Colonic mucosa (tissue), 4 donors: Measurements from ENCODE around the gene KIAA1549. TPM values are rescaled to one million over a fixed set of nuclear protein-coding genes. Genes with fewer than 3 reads are reported as not detected.

Source experiments
- DNase-seq: peaks from one replicate; pipeline ENCODE4 v3.0.0-alpha.2; 2020
- H3K27ac ChIP-seq: fragments of 200-600 bp; one replicate; pipeline ENCODE4 v1.8.0; 2021
- H3K27me3 ChIP-seq: fragments of 200-600 bp; one replicate; pipeline ENCODE4 v1.8.0; 2021
- H3K36me3 ChIP-seq: fragments of 200-600 bp; one replicate; pipeline ENCODE4 v1.8.0; 2021
- H3K4me1 ChIP-seq: fragments of 200-600 bp; one replicate; pipeline ENCODE4 v1.8.0; 2021; ENCODE audit warnings: mild to moderate bottlenecking
- H3K4me3 ChIP-seq: fragments of 200-600 bp; one replicate; pipeline ENCODE4 v1.8.0; 2021
- H3K9ac ChIP-seq, 2 donors: one replicate each; pipeline ENCODE4 v1.7.0; 2013; ENCODE audit warnings: control low read depth in 2 of 2, low read depth in 2 of 2, low read length in 2 of 2
- H3K9me3 ChIP-seq: fragments of 200-600 bp; one replicate; pipeline ENCODE4 v1.8.0; 2021
- CTCF ChIP-seq: fragments of 200-600 bp; IDR thresholded peaks from one replicate; pipeline ENCODE4 v1.8.0; 2022; ENCODE audit warnings: antibody characterized with exemption, mild to moderate bottlenecking
- intact Hi-C: fragments of 100-400 bp; cut with DNase I; formaldehyde crosslinking; loops from one replicate; pipeline ENCODE4 v1.14.1; 2022
- total RNA-seq, 2 donors: library from RNA; stranded (reverse); fragmentation: NEBNext Ultra II Directional in 1 of 2; extraction: Animal tissue kit (Norgen Biotek cat#: 25700) in 1 of 2; gene quantifications; one replicate each; pipeline ENCODE4 v1.2.1, GENCODE V29; 2021
- donor health status: healthy.
- donor health status: DM: no; HTN: no; CAD: no.
- donor health status: DM: no; HTN: no; CAD: no.

KIAA1549 gene
- total RNA-seq, 2 donors from 2014 or later = 2.9 to 3.5 TPM

GRCh38 chr7:138869353-138869752, 111.8 kb downstream of the KIAA1549 start:
- no peak overlapping the region for H3K4me3 ChIP-seq
- no peaks in the 10 kb centered on the region for H3K27me3 ChIP-seq
- DNase-seq = no peak
- no peaks in the 10 kb centered on the region for H3K36me3 ChIP-seq
- no peaks in the 10 kb centered on the region for H3K4me1 ChIP-seq
- intact Hi-C loops = no loop called here
- TF ChIP-seq CTCF = no peak
- H3K27ac ChIP-seq = no peak overlapping the region
- H3K9me3 ChIP-seq = no peaks in the 10 kb centered on the region
- H3K9ac ChIP-seq = no peak overlapping the region

- H3K27ac ChIP-seq = no peak overlapping the region
- no peak for DNase-seq
- no peaks in the 10 kb centered on the region for H3K36me3 ChIP-seq
- intact Hi-C loops = no loop called here
- H3K27me3 ChIP-seq = no peaks in the 10 kb centered on the region
- no peaks in the 10 kb centered on the region for H3K4me1 ChIP-seq
- TF ChIP-seq CTCF = no peak
- H3K4me3 ChIP-seq = no peak overlapping the region
- H3K9me3 ChIP-seq = no peaks in the 10 kb centered on the region
- H3K9ac ChIP-seq = no peak overlapping the region
Observed at GRCh38 chr7:138868711-138869110, 112.5 kb downstream of the KIAA1549 start.

- H3K9ac ChIP-seq = no peak overlapping the region
- H3K4me3 ChIP-seq = no peak overlapping the region
- H3K4me1 ChIP-seq = no peaks in the 10 kb centered on the region
- no peaks in the 10 kb centered on the region for H3K27me3 ChIP-seq
- H3K9me3 ChIP-seq = no peaks in the 10 kb centered on the region
- DNase-seq = no peak
- H3K27ac ChIP-seq = no peak overlapping the region
- no peaks in the 10 kb centered on the region for H3K36me3 ChIP-seq
- no peak for TF ChIP-seq CTCF
- intact Hi-C loops = no loop called here
Observed at GRCh38 chr7:138867744-138868143, 113.4 kb downstream of the KIAA1549 start.

GRCh38 chr7:138866353-138866752, 114.8 kb downstream of the KIAA1549 start:
- Histone ChIP-seq H3K36me3 (no peaks in the 10 kb centered on the region), H3K4me1 (no peaks in the 10 kb centered on the region), H3K9ac (no peak overlapping the region), H3K4me3 (no peak overlapping the region), H3K27ac (no peak overlapping the region), H3K27me3 (no peaks in the 10 kb centered on the region), H3K9me3 (no peaks in the 10 kb centered on the region)
- TF ChIP-seq CTCF = no peak
- intact Hi-C loops = no loop called here
- DNase-seq = no peak

- Histone ChIP-seq H3K27me3 (no peaks in the 10 kb centered on the region), H3K9ac (no peak overlapping the region), H3K27ac (no peak overlapping the region), H3K36me3 (no peaks in the 10 kb centered on the region), H3K4me1 (no peaks in the 10 kb centered on the region), H3K9me3 (no peaks in the 10 kb centered on the region), H3K4me3 (no peak overlapping the region)
- intact Hi-C loops = no loop called here
- no peak for TF ChIP-seq CTCF
- no peak for DNase-seq
Observed at GRCh38 chr7:138865843-138866242, 115.3 kb downstream of the KIAA1549 start.

- H3K9ac ChIP-seq = no peak overlapping the region
- no peaks in the 10 kb centered on the region for H3K9me3 ChIP-seq
- no peaks in the 10 kb centered on the region for H3K27me3 ChIP-seq
- H3K4me1 ChIP-seq = no peaks in the 10 kb centered on the region
- no peak overlapping the region for H3K27ac ChIP-seq
- TF ChIP-seq CTCF = no peak
- DNase-seq = no peak
- intact Hi-C loops = no loop called here
- no peak overlapping the region for H3K4me3 ChIP-seq
- H3K36me3 ChIP-seq = no peaks in the 10 kb centered on the region
Observed at GRCh38 chr7:138864667-138865066, 116.5 kb downstream of the KIAA1549 start.
